ENCODE measurements around the gene CEP192.

GRCh38 chr18:12990123-12990475 lies 1.1 kb upstream of the CEP192 start:
- TF ChIP-seq POLR2AphosphoS5 (IDR thresholded peaks at IDR 0.05; ENCODE audit: low read depth, low read length) (peak; percentile 83), POLR2A (IDR thresholded peaks at IDR 0.05; ENCODE audit: low read depth, low read length) (peak; percentile 53; the same call in 1 of the 2 replicates), TAF1 (IDR thresholded peaks at IDR 0.05; ENCODE audit: borderline replicate concordance, low read depth, low read length) (no peak)
